Omental fat pad (tissue), 4 donors: ENCODE measurements around the gene HELZ2. TPM values are rescaled to one million over a fixed set of nuclear protein-coding genes. Genes with fewer than 3 reads are reported as not detected.
"Not testable (repeated sequence)": the region's sequence is repeated elsewhere in the genome, so short reads cannot be mapped to it uniquely, and the experiment has no call there.

Experiments used
- ATAC-seq: fragments of 150-250 bp; one replicate; pipeline ENCODE4 v1.9.1; 2016; ENCODE audit warnings: mild to moderate bottlenecking, moderate library complexity; ENCODE audit not compliant: low FRiP score
- DNase-seq: peaks from one replicate; pipeline ENCODE4 v3.0.0-alpha.2; 2019; ENCODE audit warnings: low spot score
- CTCF ChIP-seq, 3 donors: fragments of 450-650 bp; IDR thresholded peaks; one replicate each; pipeline ENCODE4 v1.5.1; 2016 to 2017; ENCODE audit warnings: antibody characterized with exemption in 3 of 3, mild to moderate bottlenecking in 3 of 3, moderate library complexity in 2 of 3
- total RNA-seq, 4 donors: library from RNA; depleted of rRNA; stranded (reverse); fragments of >200 nt; gene quantifications; one replicate each; pipeline ENCODE4 v1.1.0, GENCODE V29; 2016

Gene HELZ2
- total RNA-seq, 4 donors from 2014 or later = 12.1 to 58.1 (median 31.8) TPM

GRCh38 chr20:63560856-63561609 is 13.0 kb downstream of the HELZ2 start:
- ATAC-seq = no peak
- no peak for DNase-seq
- no peak for TF ChIP-seq CTCF (IDR thresholded peaks at IDR 0.05)

GRCh38 chr20:63560333-63560805 is 13.7 kb downstream of the HELZ2 start:
- ATAC-seq = no peak
- no peak for DNase-seq
- no peak for TF ChIP-seq CTCF (IDR thresholded peaks at IDR 0.05)

GRCh38 chr20:63559485-63560332 is 14.3 kb downstream of the HELZ2 start:
- not testable (repeated sequence) for DNase-seq, ATAC-seq

GRCh38 chr20:63558804-63559484 is 15.1 kb downstream of the HELZ2 start:
- TF ChIP-seq CTCF (IDR thresholded peaks at IDR 0.05) = no peak
- no peak for ATAC-seq
- DNase-seq = no peak

GRCh38 chr20:63557481-63557891 is 16.6 kb downstream of the HELZ2 start:
- no peak for DNase-seq
- ATAC-seq = no peak
- no peak for TF ChIP-seq CTCF (IDR thresholded peaks at IDR 0.05)

GRCh38 chr20:63556873-63557478 is 17.1 kb downstream of the HELZ2 start:
- DNase-seq (no peak), ATAC-seq (no peak)
- TF ChIP-seq CTCF (IDR thresholded peaks at IDR 0.05) = no peak
